Upper lobe of right lung (tissue), 1 donor: ENCODE data around the gene LRRC49. TPM values are rescaled to one million over a fixed set of nuclear protein-coding genes. Genes with fewer than 3 reads are reported as not detected.

Experiments
- ATAC-seq: fragments of 200-7000 bp; cut with Tn5 transposase; one replicate; pipeline ENCODE4 v1.9.1; 2020; ENCODE audit warnings: mild to moderate bottlenecking, moderate library complexity
- DNase-seq: peaks from one replicate; pipeline ENCODE4 v3.0.0-alpha.2; 2020
- H3K27ac ChIP-seq: fragments of 200-600 bp; one replicate; pipeline ENCODE4 v1.8.0; 2022
- H3K27me3 ChIP-seq: fragments of 200-600 bp; one replicate; pipeline ENCODE4 v1.8.0; 2022; ENCODE audit warnings: mild to moderate bottlenecking
- H3K36me3 ChIP-seq: fragments of 200-600 bp; one replicate; pipeline ENCODE4 v1.8.0; 2022
- H3K4me1 ChIP-seq: fragments of 200-600 bp; one replicate; pipeline ENCODE4 v1.8.0; 2022
- H3K4me3 ChIP-seq: fragments of 200-600 bp; one replicate; pipeline ENCODE4 v1.8.0; 2022; ENCODE audit warnings: mild to moderate bottlenecking
- H3K9me3 ChIP-seq: fragments of 200-600 bp; one replicate; pipeline ENCODE4 v1.8.0; 2022
- CTCF ChIP-seq: fragments of 200-600 bp; IDR thresholded peaks from one replicate; pipeline ENCODE4 v1.8.0; 2022; ENCODE audit warnings: antibody characterized with exemption
- intact Hi-C: fragments of 100-400 bp; cut with DNase I; formaldehyde crosslinking; loops from one replicate; pipeline ENCODE4 v1.11.0; 2022
- long read RNA-seq: library from polyadenylated mRNA; unstranded; transcript quantifications from one replicate; pipeline ENCODE4 v2.0.0, GENCODE V29; 2021
- total RNA-seq: library from RNA; stranded (reverse); fragmentation: NEBNext Ultra II Directional; extraction: Animal tissue kit (Norgen Biotek cat#: 25700); gene quantifications from one replicate; pipeline ENCODE4 v1.2.1, GENCODE V29; 2021
- donor health status: DM: no; HTN: yes; CAD: no; lungs with severe emphysema.

The LRRC49 gene
- total RNA-seq = 4.3 TPM
- long read RNA-seq, partial matches to known transcripts = 0 of 2 reads
- long read RNA-seq, other reads (novel, unspliced or antisense) = 1 of 2 reads

DNA sequence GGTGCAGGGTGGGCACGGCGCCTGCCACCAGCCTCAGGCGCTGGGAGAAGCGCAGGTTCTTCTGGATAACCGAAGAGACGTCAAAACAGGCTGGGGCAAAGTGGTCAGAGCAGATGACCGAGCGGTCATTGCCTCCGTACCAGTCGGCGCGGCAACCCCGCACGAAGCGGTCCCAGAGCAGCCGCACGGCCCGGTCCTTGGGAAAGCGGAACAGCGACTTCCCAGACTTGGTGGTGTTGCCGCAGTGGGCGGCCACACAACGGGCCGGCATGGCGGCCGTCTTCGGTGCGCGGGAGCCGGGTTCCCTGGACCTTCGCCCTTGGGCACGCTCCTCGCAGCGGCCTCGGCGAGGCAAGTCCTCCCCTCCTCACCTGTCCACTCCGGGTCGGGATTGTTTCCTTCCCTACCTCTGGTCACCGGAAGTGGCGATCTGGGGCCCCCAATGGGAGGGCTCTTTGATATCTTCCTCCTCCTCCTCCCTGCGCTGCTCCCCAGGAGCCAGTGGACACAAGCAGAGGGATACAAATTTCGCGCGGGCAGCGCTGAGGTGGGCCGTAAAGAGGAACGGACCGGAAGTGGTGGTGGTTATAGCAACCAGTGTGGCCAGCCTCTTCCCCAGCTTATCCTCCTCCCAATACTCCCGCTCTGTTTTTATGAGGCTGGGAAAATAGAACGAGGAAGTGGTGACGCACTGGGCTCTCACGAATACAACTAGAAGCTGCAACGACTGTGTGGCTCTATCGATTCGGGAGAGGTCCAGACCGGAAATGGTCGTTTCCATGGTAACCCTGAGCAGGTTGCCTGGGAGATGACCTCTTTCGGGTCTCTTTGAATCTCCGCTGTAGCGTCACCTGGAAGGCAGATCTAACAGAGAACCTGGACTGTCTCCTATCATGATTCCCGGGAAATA is at the start of gene LRRC49, which contains the start of gene THAP10:
TSS of gene LRRC49 (plus strand) at position 825 of the 910 bp plus-strand sequence. CDS start at position 894, 69 bp downstream.
TSS of gene THAP10 (minus strand) at position 432 of the 910 bp plus-strand sequence. CDS start at position 271, 161 bp downstream.
- peak; percentile 98 for ATAC-seq
- no peak for TF ChIP-seq CTCF
- Histone ChIP-seq H3K27me3 (no peaks in the 10 kb centered on the region), H3K4me1 (peaks cover 5% of the 10 kb centered on the region), H3K27ac (peak within 1 kb of the TSS; percentile 72), H3K9me3 (no peaks in the 10 kb centered on the region), H3K36me3 (peaks cover 7% of the 10 kb centered on the region), H3K4me3 (peak within 1 kb of the TSS; percentile 67)
- peak; percentile 92 for DNase-seq
- intact Hi-C loops = no loop called here

DNA sequence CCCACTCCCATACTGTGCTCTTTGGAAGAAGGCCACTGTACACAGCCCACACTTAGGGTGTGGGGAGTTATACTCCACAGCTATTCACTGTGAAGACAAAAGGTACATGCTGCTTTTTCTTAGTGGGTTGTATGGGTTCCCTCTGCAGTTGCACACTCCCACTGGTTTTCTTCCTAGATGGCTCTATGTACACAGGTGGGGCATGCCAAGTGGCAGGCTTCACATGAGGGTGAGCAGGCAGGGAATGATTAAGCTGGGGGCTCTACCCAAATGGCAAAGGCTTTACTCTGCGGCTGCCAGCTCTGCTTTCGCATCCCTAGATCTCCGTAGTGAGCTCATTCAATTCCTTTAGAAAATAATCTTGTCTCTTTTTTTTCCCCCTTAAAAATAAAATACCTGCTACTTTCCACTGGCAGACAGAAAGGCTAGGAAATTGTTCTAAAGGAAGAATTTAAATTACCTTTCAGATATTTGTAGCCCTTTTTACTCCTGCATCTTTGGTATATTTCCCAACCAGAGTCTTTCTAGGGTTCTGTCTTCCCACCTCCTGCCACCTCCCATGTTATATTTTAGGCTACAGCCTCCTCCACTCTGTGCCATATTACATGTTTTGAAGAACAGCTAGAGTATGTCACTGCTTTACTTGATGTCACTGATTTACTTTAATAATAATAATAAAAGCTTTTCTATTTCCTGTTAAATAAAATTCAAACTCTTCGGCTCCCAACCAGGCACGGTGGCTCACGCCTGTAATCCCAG is 46.8 kb upstream of the LRRC49 start:
- no peak for TF ChIP-seq CTCF
- no peak overlapping the region for H3K27ac ChIP-seq
- no peak for ATAC-seq
- DNase-seq = no peak
- no peak overlapping the region for H3K4me3 ChIP-seq
- intact Hi-C loops = no loop called here
- H3K27me3 ChIP-seq = no peaks in the 10 kb centered on the region
- no peaks in the 10 kb centered on the region for H3K36me3 ChIP-seq
- no peaks in the 10 kb centered on the region for H3K4me1 ChIP-seq
- H3K9me3 ChIP-seq = no peaks in the 10 kb centered on the region

- DNase-seq (no peak), ATAC-seq (no peak)
- no peaks in the 10 kb centered on the region for H3K9me3 ChIP-seq
- peaks cover 13% of the 10 kb centered on the region for H3K4me1 ChIP-seq
- no peak overlapping the region for H3K27ac ChIP-seq
- H3K27me3 ChIP-seq = peaks cover 19% of the 10 kb centered on the region
- TF ChIP-seq CTCF = no peak
- intact Hi-C loops = no loop called here
- H3K36me3 ChIP-seq = no peaks in the 10 kb centered on the region
- H3K4me3 ChIP-seq = no peak overlapping the region
Measured at GRCh38 chr15:70851889-70852288, 40.7 kb upstream of the LRRC49 start.

- H3K4me1 ChIP-seq = peaks cover 17% of the 10 kb centered on the region
- no peak for DNase-seq
- intact Hi-C loops = no loop called here
- H3K4me3 ChIP-seq = peak overlapping the region; percentile 60
- H3K9me3 ChIP-seq = no peaks in the 10 kb centered on the region
- peak overlapping the region; percentile 78 for H3K27ac ChIP-seq
- TF ChIP-seq CTCF = no peak
- H3K27me3 ChIP-seq = peaks cover 19% of the 10 kb centered on the region
- ATAC-seq = no peak
- no peaks in the 10 kb centered on the region for H3K36me3 ChIP-seq
Measured at GRCh38 chr15:70852501-70853317, 39.9 kb upstream of the LRRC49 start.

- ATAC-seq = peak; percentile 16
- H3K4me1 ChIP-seq = peaks cover 17% of the 10 kb centered on the region
Measured at GRCh38 chr15:70853318-70853972, 39.2 kb upstream of the LRRC49 start.

More at GRCh38 chr15:70853318-70853972, 39.2 kb upstream of the LRRC49 start:
- intact Hi-C loops = no loop called here
- Histone ChIP-seq H3K27me3 (peaks cover 19% of the 10 kb centered on the region), H3K36me3 (no peaks in the 10 kb centered on the region), H3K4me3 (peak overlapping the region; percentile 60), H3K9me3 (no peaks in the 10 kb centered on the region), H3K27ac (peak overlapping the region; percentile 78)
- DNase-seq = no peak
- no peak for TF ChIP-seq CTCF
